Right ventricle myocardium inferior (tissue), 1 donor: ENCODE results near the gene DDI1. TPM values are rescaled to one million over a fixed set of nuclear protein-coding genes. Genes with fewer than 3 reads are reported as not detected.

Experiments used
- ATAC-seq: fragments of 200-7000 bp; cut with Tn5 transposase; one replicate; pipeline ENCODE4 v1.9.1; 2020; ENCODE audit warnings: mild to moderate bottlenecking, moderate library complexity
- DNase-seq: peaks from one replicate; pipeline ENCODE4 v3.0.0; 2021; ENCODE audit errors: missing footprints
- intact Hi-C: fragments of 100-400 bp; cut with DNase I; formaldehyde crosslinking; loops from one replicate; pipeline ENCODE4 v1.11.0; 2022
- long read RNA-seq: library from polyadenylated mRNA; unstranded; transcript quantifications from one replicate; pipeline ENCODE4 v2.0.0, GENCODE V29; 2021
- total RNA-seq: library from RNA; stranded (reverse); fragmentation: NEBNext Ultra II Directional; extraction: Animal tissue kit (Norgen Biotek cat#: 25700); gene quantifications from one replicate; pipeline ENCODE4 v1.2.1, GENCODE V29; 2021
- donor health status: DM: no; HTN: yes; CAD: no; lungs with severe emphysema.

Gene DDI1
- not detected for total RNA-seq
- long read RNA-seq: 0 reads

DNA sequence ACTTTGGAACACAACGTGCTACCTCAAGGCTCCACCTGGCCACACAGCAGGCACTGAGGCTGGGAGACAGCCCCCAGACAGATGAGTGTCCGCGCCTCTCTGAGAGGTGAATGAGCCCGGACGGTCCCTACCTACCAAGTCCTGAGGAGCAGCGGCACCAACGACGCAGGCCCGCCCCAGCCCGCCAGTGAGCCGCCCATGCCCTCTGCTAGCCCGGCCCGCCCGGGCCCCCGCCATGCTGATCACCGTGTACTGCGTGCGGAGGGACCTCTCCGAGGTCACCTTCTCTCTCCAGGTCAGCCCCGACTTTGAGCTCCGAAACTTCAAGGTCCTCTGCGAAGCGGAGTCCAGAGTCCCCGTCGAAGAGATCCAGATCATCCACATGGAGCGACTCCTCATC is at the start of gene DDI1:
TSS of gene DDI1 (plus strand) at position 53 of the 400 bp plus-strand sequence. CDS start at position 236, 183 bp downstream.
- intact Hi-C loops: loop anchor here (10.0 kb wide), 1 partner anchor 58 kb away; no protein-coding TSS in a partner anchor
- DNase-seq (no peak), ATAC-seq (peak; percentile 24)

DNA sequence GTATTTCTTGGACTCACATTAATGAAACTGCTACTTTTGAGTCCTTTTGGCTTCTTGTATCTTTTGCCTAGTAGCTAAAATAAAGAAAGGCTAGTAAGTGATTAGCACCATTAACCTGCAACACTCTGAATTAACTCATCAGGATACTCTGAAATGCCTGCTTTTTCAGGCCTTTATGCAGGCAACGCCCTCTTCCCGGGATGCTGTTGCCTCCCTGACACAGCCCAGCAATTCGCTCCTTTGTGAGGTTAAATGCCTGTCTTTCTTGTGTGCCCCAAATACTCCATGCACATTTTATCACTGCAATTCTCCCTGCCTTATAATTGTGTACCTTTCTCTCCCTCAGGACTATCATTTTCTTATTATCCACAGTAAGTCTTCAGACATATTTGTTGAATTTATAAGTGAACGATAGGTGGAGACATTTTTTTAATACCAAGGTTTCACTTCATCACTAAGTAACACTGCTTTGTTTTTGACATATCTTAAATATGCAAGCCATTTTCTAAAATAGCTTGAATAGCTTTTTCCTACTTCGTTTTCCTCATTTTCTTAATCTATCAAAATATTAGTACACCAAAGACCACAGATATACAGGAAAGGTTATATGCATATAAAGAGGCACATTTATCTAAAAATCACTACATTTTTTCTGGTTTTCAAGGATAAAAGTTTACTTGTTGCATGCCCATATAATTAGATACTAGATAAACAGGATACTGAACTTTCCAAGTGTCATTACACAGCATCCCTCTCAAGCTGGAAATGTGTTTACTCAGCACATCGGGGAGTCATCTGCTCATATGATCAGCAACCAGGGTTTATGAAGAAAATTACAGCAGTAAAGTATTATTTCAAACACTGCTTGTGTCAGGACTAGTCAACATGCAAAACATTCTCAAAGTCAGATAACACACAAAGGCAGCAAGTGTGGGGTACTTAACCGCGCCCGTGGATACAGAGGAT is 48.5 kb upstream of the DDI1 start:
- intact Hi-C loops: no loop called here
- DNase-seq (no peak), ATAC-seq (no peak)

DNA sequence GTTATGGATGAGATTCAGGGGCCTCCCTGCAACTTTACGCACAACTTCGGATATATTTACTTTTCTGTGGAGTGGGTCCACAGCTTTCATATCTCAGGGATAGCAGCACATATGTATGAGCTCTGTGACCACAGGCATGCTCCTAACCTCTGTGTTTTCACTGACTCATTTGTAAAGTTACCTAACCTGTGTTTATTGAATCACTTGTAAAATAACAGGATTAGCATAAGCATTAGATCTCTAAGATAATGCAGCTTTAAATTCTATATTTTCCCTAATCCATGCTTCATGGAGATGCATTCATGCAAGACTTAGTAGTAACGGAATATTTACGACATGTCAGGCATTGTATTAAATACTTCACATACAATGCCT is 47.9 kb upstream of the DDI1 start:
- intact Hi-C loops: no loop called here
- ATAC-seq: no peak
- no peak for DNase-seq

DNA sequence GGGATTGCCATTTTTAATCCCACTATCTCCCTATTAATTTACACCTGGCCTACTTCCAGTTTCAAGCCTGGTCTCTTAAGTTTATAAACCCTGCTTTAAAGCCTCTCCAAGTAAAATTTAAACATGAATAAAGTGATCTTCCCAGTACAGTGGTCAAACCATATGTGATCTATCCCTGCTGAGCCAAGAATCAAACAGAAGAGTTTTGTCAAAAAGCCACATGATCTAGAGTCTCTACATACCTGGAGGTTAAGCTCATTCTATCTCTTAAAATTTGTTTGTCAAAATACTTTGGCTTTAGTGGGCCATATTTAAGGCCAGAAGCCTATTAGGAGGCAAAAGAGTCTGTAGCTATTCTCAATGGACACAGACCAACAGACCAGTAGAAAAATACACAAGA is 42.9 kb upstream of the DDI1 start:
- intact Hi-C loops: no loop called here
- ATAC-seq: no peak
- DNase-seq: no peak

DNA sequence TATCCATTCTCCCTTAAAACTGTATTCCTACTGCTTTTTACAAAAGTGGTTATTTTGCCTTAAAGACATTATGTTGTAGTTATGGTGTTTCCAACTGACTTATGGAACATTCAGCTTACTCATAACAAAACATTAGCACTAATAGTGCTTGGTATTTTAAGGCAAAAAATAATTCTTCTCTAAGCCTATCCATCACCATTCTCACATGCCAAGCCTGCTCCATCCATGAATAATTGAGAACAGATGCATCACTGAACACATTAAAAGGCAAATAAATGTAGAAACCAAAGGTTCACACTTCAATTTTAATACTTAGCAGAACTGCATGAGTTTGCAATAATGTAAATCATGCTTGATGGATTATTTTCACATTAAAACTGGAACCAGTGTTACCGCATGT is 42.3 kb upstream of the DDI1 start:
- DNase-seq (no peak), ATAC-seq (no peak)
- intact Hi-C loops: no loop called here

DNA sequence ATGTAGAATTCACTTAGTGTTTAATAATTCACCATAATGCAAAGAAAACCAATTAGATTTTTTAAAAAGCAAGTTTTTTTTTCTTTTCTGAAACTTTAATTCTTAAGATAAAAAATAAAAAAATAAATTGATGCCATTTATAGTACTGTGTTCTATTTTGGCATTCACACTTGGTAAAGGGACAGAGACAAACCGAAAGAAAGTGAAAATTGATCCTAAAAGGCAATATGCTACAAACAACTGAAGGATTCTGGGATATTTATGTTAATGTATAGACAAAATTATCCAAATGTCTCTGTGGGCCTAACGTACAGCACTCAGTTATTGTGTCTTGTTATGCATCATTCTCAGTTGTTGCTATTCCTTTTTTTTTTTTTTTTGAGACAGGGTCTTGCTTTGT is 41.9 kb upstream of the DDI1 start:
- intact Hi-C loops: no loop called here
- DNase-seq (no peak), ATAC-seq (no peak)

DNA sequence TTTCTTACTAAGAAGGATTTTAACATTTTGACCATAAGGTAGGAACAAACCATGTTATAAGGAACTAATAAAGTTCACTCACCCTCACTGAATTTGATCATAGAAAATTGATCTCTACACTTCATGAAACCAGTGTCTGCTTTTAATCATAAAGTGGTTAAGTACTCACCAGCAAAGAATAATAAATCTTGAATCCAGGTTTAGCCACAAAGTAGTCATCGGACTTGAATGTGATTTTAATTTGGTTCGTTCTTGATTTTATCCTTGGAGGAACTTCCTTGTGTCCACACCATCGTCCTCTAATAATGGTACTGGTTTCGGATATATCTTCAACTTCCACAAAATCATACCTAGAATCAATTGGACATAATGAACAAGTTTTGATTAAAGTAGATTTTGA is 40.5 kb upstream of the DDI1 start:
- intact Hi-C loops: no loop called here

DNA sequence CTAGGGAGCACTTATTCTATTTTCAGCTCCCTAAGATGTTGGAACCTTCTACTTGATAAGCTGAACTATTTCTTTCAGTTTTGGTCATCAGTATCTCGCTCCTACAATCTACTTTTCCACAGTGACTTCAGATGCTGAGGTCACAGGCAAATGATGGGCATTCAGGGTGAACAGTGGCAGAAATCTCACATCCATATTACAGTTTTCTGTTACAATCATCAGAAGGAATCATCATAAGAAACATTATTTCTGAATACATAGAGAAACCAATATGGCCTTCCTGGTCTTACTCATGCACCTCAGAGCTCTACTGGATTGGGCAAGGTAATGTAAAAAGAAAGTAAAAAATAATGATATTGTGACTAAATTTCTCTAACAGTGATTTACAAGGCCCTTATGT is 39.4 kb upstream of the DDI1 start:
- no peak for DNase-seq
- no peak for ATAC-seq
- intact Hi-C loops: no loop called here

More for the DNA sequence above, 40.5 kb upstream of the DDI1 start:
- no peak for DNase-seq
- ATAC-seq: no peak

DNA sequence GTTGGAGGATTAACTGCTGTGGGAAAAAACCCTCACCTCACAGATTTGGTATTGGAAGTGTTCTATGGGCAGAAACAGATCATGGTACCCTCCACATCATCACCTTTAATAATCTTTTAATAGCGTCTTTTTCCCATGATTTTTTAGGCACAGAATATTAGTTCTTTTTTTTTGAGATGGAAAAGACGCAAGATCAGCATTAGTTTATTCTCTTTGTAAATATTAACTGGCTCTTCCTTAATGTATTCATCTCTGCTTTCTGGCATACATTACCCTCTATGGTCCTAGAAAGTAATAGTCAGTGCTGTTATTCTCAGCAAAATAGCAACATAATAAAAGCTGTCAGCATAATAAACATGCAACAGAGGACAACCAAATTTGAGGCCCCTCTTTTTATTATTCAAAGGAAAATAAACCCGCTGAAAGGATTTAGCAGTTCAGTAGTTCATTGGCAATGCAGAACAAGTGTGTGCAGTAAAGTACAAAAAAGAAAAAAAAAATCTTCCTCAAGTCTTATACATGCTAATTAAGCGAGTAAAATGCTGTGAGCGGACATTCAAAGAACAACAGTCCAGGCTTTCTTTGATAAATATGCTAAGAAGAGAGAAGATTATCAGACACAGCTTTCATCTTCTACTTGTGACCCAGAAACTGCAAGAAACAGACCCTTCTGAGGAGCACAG is 37.5 kb upstream of the DDI1 start:
- intact Hi-C loops: no loop called here
- DNase-seq (no peak), ATAC-seq (no peak)

DNA sequence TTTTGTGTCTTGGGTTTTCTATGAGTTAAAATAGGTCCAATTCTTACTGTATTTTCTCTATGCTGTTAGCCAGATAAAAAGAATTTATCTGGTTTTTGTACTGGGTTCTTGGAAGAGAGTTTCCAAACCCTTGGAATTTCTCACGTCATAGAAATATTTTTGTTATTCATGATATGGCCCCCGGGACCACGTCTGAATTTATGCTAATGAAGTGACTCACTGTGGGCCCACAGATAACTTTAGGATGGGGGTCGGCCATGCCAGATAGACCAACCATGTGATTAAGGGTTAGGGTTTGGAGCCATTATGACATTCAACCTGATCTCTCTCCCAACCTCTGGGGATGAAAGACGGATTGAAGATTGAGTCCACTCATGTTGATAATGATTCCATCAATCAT is 35.6 kb upstream of the DDI1 start:
- ATAC-seq: no peak
- DNase-seq: no peak
- intact Hi-C loops: no loop called here

DNA sequence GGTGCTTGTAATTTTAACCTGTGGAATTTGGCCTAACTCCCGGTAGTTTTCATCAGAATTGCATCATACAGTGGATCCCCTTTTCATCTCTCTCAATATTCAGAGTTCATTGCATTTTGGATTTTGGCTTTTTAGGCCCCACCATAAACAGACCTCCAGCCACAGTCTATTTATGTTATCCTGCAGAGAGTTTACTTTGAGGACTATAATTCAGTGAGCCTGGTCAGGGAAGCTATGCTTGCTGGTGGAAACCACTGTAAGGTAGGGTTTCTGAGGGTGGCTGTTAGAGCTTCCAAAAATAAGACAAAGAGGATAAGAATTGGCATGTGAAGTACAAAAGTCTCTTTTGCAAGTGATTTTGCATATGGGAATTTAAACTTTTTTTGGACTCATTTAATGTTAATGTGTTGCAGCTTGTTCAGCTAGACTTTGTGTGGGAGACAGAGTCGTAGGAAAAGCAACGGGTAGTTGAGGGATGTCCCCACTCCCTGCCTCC is 34.8 kb upstream of the DDI1 start:
- ATAC-seq: no peak
- intact Hi-C loops: no loop called here

DNA sequence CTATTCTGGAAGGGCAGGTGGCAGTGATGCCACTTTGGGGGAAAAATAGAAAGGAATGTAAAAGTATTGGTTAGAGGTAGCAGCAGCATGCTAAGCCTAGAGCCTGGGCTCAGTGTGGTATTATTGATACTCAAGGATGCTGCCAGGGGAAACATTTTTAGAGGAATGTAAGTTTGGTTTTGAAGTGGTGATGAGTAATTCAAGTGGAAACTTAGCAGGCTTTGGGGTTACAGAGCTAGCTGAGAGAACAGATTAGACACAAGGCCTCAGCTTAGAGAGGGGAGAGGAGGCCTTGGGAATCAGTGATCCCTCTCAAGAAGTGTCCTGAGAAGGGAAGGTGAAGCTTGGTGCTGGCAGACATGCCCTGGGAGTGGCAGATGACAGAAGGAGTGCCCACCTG is 32.9 kb upstream of the DDI1 start:
- ATAC-seq: no peak
- intact Hi-C loops: no loop called here
- DNase-seq: no peak

More for the DNA sequence above, 34.8 kb upstream of the DDI1 start:
- DNase-seq: no peak

DNA sequence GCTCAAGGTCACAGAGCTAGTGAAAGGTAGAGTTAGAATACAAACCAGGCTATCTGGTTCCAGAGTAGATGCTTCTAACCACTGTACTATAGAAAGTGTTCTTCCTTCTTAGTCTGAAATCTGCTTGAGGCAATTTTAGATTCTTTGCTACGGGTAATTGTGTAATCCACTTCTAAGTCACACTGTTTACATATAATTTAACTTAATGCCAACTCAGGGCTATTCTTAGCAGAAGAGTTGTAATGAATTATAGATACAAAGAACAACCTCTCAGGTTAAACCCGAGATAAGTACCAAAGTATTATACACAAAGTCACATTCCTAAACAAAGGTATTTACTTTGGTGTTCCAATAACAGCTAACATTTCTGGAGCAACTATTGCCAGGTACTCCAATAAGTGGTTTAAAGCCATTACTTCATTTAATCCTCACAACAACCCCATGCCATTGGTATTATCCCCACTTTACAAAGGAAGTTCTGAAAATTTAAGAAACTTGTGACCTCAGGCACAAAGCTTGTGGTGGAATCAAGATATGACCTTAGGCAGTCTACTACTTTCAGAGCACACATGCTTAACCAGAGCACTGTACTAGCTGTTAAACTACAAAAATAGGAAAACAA is 31.1 kb upstream of the DDI1 start:
- ATAC-seq: no peak
- DNase-seq: no peak
- intact Hi-C loops: no loop called here

DNA sequence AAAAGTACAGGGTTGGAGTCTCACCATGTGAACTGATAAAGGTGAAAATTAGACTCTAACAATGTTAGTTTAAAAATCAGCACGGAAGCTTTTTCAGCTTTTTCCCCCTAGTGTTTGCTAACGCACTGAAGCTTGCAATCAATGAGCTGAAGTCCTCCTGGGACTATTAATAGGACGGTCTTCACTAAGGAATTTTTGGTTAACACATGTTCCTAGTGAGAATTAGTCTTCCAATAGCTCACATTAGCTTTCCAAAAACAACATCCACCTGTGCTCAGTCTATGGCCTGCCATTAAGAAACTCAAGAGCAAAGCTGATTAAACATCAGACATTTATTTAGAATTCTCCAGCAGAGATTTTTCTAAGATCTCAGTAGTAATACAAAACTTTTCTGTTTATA is 26.7 kb upstream of the DDI1 start:
- no peak for DNase-seq
- intact Hi-C loops: no loop called here
- ATAC-seq: no peak

DNA sequence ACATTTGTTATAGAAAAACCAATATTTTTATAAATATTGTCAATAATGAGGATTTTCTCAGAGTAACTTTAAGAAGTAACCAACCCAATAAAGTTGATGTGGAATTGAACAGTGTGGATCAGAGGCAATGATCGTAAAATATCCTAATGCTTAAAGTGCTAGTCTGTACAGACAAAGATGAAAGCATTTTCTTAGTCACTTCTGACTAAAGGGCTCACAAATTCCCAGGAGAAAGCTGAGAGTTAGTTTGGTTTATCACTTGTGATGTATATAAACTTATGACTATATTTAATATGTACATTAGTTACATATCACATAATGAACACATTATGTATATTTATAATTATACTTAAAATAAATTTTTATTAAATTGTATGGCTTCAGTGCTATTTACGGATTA is 25.4 kb upstream of the DDI1 start:
- ATAC-seq (no peak), DNase-seq (no peak)
- intact Hi-C loops: no loop called here

DNA sequence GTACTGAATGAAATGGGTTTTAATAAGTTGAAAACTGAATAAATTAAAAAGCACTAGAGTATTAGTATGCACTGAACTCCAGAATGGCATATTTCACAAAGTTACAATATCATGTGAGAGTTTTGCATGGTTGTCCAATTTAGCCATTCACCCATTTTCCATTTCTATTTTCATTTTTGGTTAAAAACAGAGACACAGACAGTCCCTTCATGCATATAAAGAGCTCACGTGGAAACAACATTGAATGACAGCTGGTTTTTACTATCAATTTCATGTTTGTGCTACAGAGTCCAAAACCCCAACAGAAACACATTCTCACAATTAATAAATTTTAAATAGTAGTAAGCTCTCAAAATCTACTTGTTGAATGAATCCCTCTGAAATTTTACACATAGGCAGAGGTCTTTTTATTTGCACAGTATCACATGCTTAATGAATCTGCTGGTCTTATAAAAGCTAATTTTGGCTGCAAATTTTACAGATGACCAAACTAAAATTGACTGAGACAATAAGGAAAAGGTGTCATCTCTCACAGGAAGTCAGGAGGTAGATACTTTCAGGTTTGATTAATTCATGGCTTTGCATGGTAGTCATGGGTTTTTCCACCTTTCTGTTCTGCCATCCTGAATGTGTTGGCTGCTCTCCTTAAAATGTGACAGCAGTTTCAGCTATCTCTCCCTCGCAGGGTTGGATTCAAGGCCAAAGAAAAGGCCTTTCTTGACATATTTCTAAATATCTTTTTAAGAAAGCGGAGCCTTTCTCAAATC is 20.6 kb upstream of the DDI1 start:
- intact Hi-C loops: no loop called here
- ATAC-seq: no peak

DNA sequence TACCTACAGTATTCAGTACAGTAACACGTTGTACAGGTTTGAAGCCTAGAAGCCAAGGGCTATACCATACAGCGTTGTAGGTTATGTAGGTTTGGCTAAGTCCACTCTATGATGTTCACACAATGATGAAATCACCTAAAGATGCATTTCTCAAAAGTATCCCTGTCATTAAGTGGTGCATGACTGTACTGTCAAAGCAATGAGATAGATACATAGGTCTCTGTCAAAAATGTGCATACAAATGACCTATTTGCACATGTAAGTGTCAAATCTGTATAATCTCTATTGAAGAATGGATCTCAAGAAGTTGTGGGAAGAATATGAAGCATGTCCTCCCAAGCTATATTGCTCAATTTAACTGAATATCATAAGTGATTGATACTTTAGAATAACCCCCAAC is 11.9 kb upstream of the DDI1 start:
- no peak for DNase-seq
- intact Hi-C loops: no loop called here
- ATAC-seq: no peak

More for the DNA sequence above, 20.6 kb upstream of the DDI1 start:
- DNase-seq: no peak

DNA sequence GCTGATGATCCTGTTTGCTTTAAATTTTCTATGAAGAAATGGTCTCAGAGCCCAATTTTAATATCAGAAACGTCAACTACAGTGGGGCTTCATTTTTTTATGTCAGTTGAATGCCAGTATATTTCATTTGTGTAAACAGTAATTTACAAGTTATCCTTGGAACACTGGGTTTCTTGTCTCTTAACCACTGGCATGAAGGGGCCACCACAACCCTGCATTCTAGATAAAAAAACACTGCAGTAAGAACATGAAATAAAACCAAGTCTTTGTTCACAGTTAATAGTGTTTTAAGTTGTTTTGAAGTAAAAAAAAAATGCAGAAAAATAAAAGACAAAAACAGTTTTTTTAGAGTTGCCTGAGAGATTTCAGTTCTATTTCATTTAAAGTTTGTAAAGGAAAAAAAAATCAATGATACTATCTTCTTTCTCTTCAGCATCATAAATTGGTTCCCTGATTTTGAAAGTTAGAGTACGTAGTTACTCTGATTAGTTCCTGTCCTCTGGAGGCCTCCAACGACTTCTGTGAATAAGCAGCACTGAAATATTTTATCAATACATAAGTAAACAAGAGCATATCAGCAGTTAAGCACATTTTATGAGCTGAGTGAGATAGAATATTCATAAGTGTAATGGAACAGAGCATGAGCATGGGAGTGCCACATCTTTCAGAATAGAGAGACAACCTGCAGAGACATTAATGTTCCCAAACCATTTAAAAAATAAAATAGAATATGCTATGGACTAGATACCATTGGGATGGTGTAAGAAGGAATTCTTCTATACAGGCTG is 7.8 kb upstream of the DDI1 start:
- intact Hi-C loops: no loop called here
- ATAC-seq (no peak), DNase-seq (no peak)
